Astrocyte of the hippocampus (primary cell): Measurements from ENCODE around the gene C13orf46.

Experiments
- DNase-seq: peaks from one replicate; pipeline ENCODE4 v3.0.0; 2011; ENCODE audit warnings: low read depth, low spot score

C13orf46 gene

GRCh38 chr13:113939129-113939943, 34.5 kb downstream of the C13orf46 start:
- no peak for DNase-seq

- DNase-seq, result no peak
Observed at GRCh38 chr13:113938716-113939115, 35.2 kb downstream of the C13orf46 start.

GRCh38 chr13:113938246-113938645, 35.6 kb downstream of the C13orf46 start:
- DNase-seq, result peak; percentile 33

- DNase-seq, result peak; percentile 56
Observed at GRCh38 chr13:113937527-113938180, 36.2 kb downstream of the C13orf46 start.

- no peak for DNase-seq
Observed at GRCh38 chr13:113937073-113937472, 36.8 kb downstream of the C13orf46 start.

GRCh38 chr13:113936166-113936965, 37.5 kb downstream of the C13orf46 start:
- no peak for DNase-seq

- DNase-seq, result peak; percentile 70
Observed at GRCh38 chr13:113935001-113935844, 38.7 kb downstream of the C13orf46 start.

GRCh38 chr13:113934576-113934975, 39.3 kb downstream of the C13orf46 start:
- DNase-seq, result no peak

GRCh38 chr13:113933901-113934300, 40.0 kb downstream of the C13orf46 start:
- no peak for DNase-seq

GRCh38 chr13:113931841-113932459, 41.9 kb downstream of the C13orf46 start:
- no peak for DNase-seq

GRCh38 chr13:113930671-113931637, 42.9 kb downstream of the C13orf46 start:
- DNase-seq, result no peak

GRCh38 chr13:113929628-113930615, 44.0 kb downstream of the C13orf46 start:
- no peak for DNase-seq

- peak; percentile 70 for DNase-seq
Observed at GRCh38 chr13:113928685-113929627, 44.9 kb downstream of the C13orf46 start.

- DNase-seq, result peak; percentile 49
Observed at GRCh38 chr13:113927661-113928581, 46.0 kb downstream of the C13orf46 start.

- no peak for DNase-seq
Observed at GRCh38 chr13:113926951-113927660, 46.8 kb downstream of the C13orf46 start.
